ENCODE data around the gene NRG2.

NRG2 gene

DNA sequence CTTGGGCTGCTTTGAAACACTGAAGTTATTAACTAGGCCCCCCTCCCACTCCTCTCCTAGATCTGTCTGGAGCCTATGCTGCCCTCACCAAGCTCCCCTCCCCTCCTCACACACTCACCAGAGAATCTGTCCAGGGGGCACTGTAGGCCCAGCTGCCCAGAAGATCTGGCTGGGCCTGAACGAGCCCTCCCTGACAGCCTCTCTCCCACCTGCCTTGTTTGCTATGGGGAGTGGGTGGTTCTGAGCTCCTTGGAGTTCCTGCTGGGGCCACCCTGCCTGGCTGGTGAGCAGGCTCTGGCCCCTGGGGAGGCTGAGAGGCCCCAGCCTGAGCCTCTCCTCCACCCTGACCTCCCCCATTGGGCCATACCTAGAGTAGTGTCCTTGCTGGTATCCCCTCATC lies 172.4 kb downstream of the NRG2 start:
- Histone ChIP-seq H3K27ac (replicated peaks) (no peak overlapping the region), H3K4me3 (replicated peaks; ENCODE audit: insufficient read depth, low read length) (no peak overlapping the region), H3K27me3 (ENCODE audit: insufficient read depth, poor library complexity, severe bottlenecking) (no peaks in the 10 kb centered on the region)
- TF ChIP-seq, protein P1, sequence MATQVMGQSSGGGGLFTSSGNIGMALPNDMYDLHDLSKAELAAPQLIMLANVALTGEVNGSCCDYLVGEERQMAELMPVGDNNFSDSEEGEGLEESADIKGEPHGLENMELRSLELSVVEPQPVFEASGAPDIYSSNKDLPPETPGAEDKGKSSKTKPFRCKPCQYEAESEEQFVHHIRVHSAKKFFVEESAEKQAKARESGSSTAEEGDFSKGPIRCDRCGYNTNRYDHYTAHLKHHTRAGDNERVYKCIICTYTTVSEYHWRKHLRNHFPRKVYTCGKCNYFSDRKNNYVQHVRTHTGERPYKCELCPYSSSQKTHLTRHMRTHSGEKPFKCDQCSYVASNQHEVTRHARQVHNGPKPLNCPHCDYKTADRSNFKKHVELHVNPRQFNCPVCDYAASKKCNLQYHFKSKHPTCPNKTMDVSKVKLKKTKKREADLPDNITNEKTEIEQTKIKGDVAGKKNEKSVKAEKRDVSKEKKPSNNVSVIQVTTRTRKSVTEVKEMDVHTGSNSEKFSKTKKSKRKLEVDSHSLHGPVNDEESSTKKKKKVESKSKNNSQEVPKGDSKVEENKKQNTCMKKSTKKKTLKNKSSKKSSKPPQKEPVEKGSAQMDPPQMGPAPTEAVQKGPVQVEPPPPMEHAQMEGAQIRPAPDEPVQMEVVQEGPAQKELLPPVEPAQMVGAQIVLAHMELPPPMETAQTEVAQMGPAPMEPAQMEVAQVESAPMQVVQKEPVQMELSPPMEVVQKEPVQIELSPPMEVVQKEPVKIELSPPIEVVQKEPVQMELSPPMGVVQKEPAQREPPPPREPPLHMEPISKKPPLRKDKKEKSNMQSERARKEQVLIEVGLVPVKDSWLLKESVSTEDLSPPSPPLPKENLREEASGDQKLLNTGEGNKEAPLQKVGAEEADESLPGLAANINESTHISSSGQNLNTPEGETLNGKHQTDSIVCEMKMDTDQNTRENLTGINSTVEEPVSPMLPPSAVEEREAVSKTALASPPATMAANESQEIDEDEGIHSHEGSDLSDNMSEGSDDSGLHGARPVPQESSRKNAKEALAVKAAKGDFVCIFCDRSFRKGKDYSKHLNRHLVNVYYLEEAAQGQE (IDR thresholded peaks at IDR 0.05; ENCODE audit: insufficient replicate concordance, low read depth), result no peak
- TF ChIP-seq, protein P2, sequence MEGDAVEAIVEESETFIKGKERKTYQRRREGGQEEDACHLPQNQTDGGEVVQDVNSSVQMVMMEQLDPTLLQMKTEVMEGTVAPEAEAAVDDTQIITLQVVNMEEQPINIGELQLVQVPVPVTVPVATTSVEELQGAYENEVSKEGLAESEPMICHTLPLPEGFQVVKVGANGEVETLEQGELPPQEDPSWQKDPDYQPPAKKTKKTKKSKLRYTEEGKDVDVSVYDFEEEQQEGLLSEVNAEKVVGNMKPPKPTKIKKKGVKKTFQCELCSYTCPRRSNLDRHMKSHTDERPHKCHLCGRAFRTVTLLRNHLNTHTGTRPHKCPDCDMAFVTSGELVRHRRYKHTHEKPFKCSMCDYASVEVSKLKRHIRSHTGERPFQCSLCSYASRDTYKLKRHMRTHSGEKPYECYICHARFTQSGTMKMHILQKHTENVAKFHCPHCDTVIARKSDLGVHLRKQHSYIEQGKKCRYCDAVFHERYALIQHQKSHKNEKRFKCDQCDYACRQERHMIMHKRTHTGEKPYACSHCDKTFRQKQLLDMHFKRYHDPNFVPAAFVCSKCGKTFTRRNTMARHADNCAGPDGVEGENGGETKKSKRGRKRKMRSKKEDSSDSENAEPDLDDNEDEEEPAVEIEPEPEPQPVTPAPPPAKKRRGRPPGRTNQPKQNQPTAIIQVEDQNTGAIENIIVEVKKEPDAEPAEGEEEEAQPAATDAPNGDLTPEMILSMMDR (IDR thresholded peaks at IDR 0.05; ENCODE audit: insufficient read depth, low read length), result no peak
- TF ChIP-seq SPI1 (IDR thresholded peaks at IDR 0.05; ENCODE audit: borderline replicate concordance, low read depth), result no peak
- no peak for TF ChIP-seq GABPA (IDR thresholded peaks at IDR 0.05; ENCODE audit: low read depth)
- no peak for TF ChIP-seq POLR2AphosphoS5 (IDR thresholded peaks at IDR 0.05; ENCODE audit: low read depth)
- DNase-seq (ENCODE audit: low read depth in 1 of 2, low spot score in 1 of 2), result no peak

DNA sequence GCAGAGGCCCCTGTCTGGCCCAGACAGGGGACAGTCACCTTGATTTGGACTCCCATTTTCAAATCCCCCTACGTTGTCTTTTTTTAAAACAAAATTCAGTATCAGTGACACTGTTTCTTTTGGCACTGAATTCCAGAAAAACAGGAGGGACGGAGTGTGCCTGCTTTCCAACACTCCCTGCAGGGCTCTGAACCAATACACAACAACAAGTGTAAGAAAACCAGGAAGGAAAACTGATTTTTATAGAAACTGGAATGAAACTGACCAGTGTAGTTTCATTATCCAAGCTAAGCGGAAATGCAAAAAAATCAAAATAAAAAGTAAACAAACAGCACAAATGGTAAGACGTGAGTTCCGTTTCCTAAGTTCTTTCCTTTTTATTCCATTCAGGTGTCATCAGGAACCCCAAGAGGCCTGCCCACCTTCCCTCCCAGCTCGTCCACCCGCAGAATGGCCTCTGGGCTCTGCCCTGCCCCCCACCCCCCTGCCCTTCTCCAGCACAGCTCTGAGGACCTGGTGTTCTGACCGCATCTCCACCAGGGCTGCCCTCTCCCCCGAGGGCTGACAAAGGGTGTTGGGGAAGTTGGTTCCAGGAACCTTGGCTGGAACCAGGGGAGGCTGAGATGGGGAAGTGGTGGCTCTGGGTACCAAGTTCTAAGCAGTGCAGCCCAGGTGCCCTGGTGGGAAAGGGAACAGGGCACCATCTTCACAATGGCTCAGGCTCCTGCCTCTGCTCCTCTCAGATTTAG lies 173.9 kb downstream of the NRG2 start:
- Histone ChIP-seq H3K27ac (replicated peaks) (no peak overlapping the region), H3K27me3 (ENCODE audit: insufficient read depth, poor library complexity, severe bottlenecking) (no peaks in the 10 kb centered on the region), H3K4me3 (replicated peaks; ENCODE audit: insufficient read depth, low read length) (no peak overlapping the region)
- no peak for DNase-seq (ENCODE audit: low read depth in 1 of 2, low spot score in 1 of 2)
- TF ChIP-seq, protein P1 (IDR thresholded peaks at IDR 0.05; ENCODE audit: insufficient replicate concordance, low read depth), result no peak
- TF ChIP-seq SPI1 (IDR thresholded peaks at IDR 0.05; ENCODE audit: borderline replicate concordance, low read depth) (no peak), GABPA (IDR thresholded peaks at IDR 0.05; ENCODE audit: low read depth) (no peak), POLR2AphosphoS5 (IDR thresholded peaks at IDR 0.05; ENCODE audit: low read depth) (no peak)
- TF ChIP-seq, protein P2 (IDR thresholded peaks at IDR 0.05; ENCODE audit: insufficient read depth, low read length), result no peak

DNA sequence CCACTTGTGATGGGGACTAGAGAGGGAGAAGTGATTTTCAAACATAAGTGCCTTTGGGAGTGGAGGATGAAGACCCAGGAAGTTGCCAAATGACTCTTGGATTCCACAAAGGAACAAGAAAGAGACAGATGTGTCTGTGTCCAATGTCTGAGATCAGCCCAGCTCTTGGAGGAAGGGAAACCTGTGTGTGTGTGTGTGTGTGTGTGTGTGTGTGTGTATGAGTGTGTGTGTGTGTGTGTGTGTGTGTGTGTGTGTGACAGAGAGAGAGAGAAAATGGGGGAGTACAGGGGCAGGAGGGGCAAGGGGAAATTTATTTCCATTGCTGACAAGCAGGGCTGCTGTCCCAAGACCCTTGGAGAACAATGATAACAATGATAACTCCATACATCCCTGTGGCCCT lies 175.5 kb downstream of the NRG2 start:
- H3K4me3 ChIP-seq (replicated peaks; ENCODE audit: insufficient read depth, low read length), result no peak overlapping the region
- no peak overlapping the region for H3K27ac ChIP-seq (replicated peaks)
- DNase-seq (ENCODE audit: low read depth in 1 of 2, low spot score in 1 of 2), result no peak
- H3K27me3 ChIP-seq (ENCODE audit: insufficient read depth, poor library complexity, severe bottlenecking), result no peaks in the 10 kb centered on the region
- TF ChIP-seq GABPA (IDR thresholded peaks at IDR 0.05; ENCODE audit: low read depth), result no peak
- no peak for TF ChIP-seq SPI1 (IDR thresholded peaks at IDR 0.05; ENCODE audit: borderline replicate concordance, low read depth)
- TF ChIP-seq, protein P1 (IDR thresholded peaks at IDR 0.05; ENCODE audit: insufficient replicate concordance, low read depth), result no peak
- no peak for TF ChIP-seq POLR2AphosphoS5 (IDR thresholded peaks at IDR 0.05; ENCODE audit: low read depth)
- TF ChIP-seq, protein P2 (IDR thresholded peaks at IDR 0.05; ENCODE audit: insufficient read depth, low read length), result no peak

Data from HL-60 (cell line).